Myocyte (in vitro differentiated cells): ENCODE data around the gene LRFN5. TPM values are rescaled to one million over a fixed set of nuclear protein-coding genes. Genes with fewer than 3 reads are reported as not detected.

Experiments used
- DNase-seq: peaks from one replicate; pipeline ENCODE4 v3.0.0-alpha.2; 2012; ENCODE audit warnings: low read depth
- total RNA-seq: library from RNA; depleted of rRNA; stranded (reverse); fragments of >200 nt; gene quantifications from 2 replicates; pipeline ENCODE4 v1.2.3, GENCODE V29; 2014

The LRFN5 gene
- total RNA-seq, 1 donor from 2014 or later, result not detected

GRCh38 chr14:41773536-41774279, 167.0 kb downstream of the LRFN5 start:
- DNase-seq, result no peak

- DNase-seq, result no peak
Measured at GRCh38 chr14:41782511-41782910, 175.8 kb downstream of the LRFN5 start.

GRCh38 chr14:41783403-41783802, 176.7 kb downstream of the LRFN5 start:
- no peak for DNase-seq

GRCh38 chr14:41785696-41786095, 179.0 kb downstream of the LRFN5 start:
- DNase-seq, result no peak

GRCh38 chr14:41799817-41800216, 193.1 kb downstream of the LRFN5 start:
- no peak for DNase-seq

- no peak for DNase-seq
Measured at GRCh38 chr14:41805633-41806032, 199.0 kb downstream of the LRFN5 start.

- no peak for DNase-seq
Measured at GRCh38 chr14:41806366-41806975, 199.8 kb downstream of the LRFN5 start.

- DNase-seq, result no peak
Measured at GRCh38 chr14:41810362-41810761, 203.7 kb downstream of the LRFN5 start.

- DNase-seq, result no peak
Measured at GRCh38 chr14:41817626-41818025, 210.9 kb downstream of the LRFN5 start.

GRCh38 chr14:41824441-41824840, 217.8 kb downstream of the LRFN5 start:
- DNase-seq, result no peak

GRCh38 chr14:41825622-41826021, 218.9 kb downstream of the LRFN5 start:
- no peak for DNase-seq

GRCh38 chr14:41830714-41831406, 224.2 kb downstream of the LRFN5 start:
- DNase-seq, result no peak

- DNase-seq, result no peak
Measured at GRCh38 chr14:41839661-41840060, 233.0 kb downstream of the LRFN5 start.

GRCh38 chr14:41859336-41859735, 252.7 kb downstream of the LRFN5 start:
- no peak for DNase-seq

- DNase-seq, result no peak
Measured at GRCh38 chr14:41860586-41860985, 253.9 kb downstream of the LRFN5 start.

GRCh38 chr14:41865894-41866293, 259.2 kb downstream of the LRFN5 start:
- DNase-seq, result no peak

- DNase-seq, result no peak
Measured at GRCh38 chr14:41868396-41868795, 261.7 kb downstream of the LRFN5 start.

- no peak for DNase-seq
Measured at GRCh38 chr14:41872931-41873685, 266.4 kb downstream of the LRFN5 start.

- DNase-seq, result no peak
Measured at GRCh38 chr14:41873686-41874317, 267.1 kb downstream of the LRFN5 start.

GRCh38 chr14:41875116-41875515, 268.4 kb downstream of the LRFN5 start:
- no peak for DNase-seq

GRCh38 chr14:41878321-41878720, 271.6 kb downstream of the LRFN5 start:
- no peak for DNase-seq
